Lower leg skin (tissue), 3 donors: ENCODE results near the gene KCNT1.

Source experiments
- CTCF ChIP-seq, 3 donors: fragments of 450-650 bp; IDR thresholded peaks; one replicate each; pipeline ENCODE4 v1.5.1; 2016; ENCODE audit warnings: antibody characterized with exemption in 3 of 3, mild to moderate bottlenecking in 3 of 3, moderate library complexity in 2 of 3
- POLR2A ChIP-seq, 2 donors: fragments of 450-650 bp; IDR thresholded peaks; one replicate each; pipeline ENCODE4 v1.6.1; 2016 to 2017; ENCODE audit warnings: antibody characterized with exemption in 2 of 2, mild to moderate bottlenecking in 1 of 2, moderate library complexity in 1 of 2

GRCh38 chr9:135791431-135792267 is 89.7 kb downstream of the KCNT1 start:
- TF ChIP-seq CTCF (IDR thresholded peaks at IDR 0.05) (no peak), POLR2A (IDR thresholded peaks at IDR 0.05) (no peak)
